K562 (cell line): ENCODE data around the gene DCST1. TPM values are rescaled to one million over a fixed set of nuclear protein-coding genes. Genes with fewer than 3 reads are reported as not detected.
A peak's percentile ranks its signal among the peaks of the same experiment; 100 is the strongest.

ENCODE experiments used
- ASH1L ChIP-seq: fragments of 450-650 bp; IDR thresholded peaks from 2 replicates; pipeline ENCODE4 v1.6.1; 2018; ENCODE audit warnings: borderline replicate concordance, mild to moderate bottlenecking, low read depth; ENCODE audit not compliant: partially characterized antibody
- CREB1 ChIP-seq, 2 experiments: sonication (generic) in 1 of 2; formaldehyde crosslinking in 1 of 2; IDR thresholded peaks; 2 replicates each; pipeline versions ENCODE4 v1.6.1 to v1.8.0; 2012 to 2022; ENCODE audit warnings: inconsistent platforms in 1 of 2, mild to moderate bottlenecking in 1 of 2, missing genetic modification reagents in 1 of 2, moderate library complexity in 1 of 2
- ID3 ChIP-seq, 2 experiments: fragments of 250-450 bp in 1 of 2; fragments of 450-650 bp in 1 of 2; sonication (Bioruptor Pico) in 1 of 2; IDR thresholded peaks; 2 replicates each; pipeline versions ENCODE4 v1.6.1 to v1.8.0; 2016 to 2021; ENCODE audit warnings: mild to moderate bottlenecking in 2 of 2, moderate library complexity in 2 of 2, missing compliant biosample characterization in 1 of 2, missing genetic modification characterization in 1 of 2
- LCOR ChIP-seq: sonication (generic); formaldehyde crosslinking; IDR thresholded peaks from 2 replicates; pipeline ENCODE4 v1.8.0; 2022; ENCODE audit warnings: mild to moderate bottlenecking, missing genetic modification reagents
- NFYB ChIP-seq: IDR thresholded peaks from 2 replicates; pipeline ENCODE4 v1.6.1; 2011; ENCODE audit warnings: mild to moderate bottlenecking, moderate library complexity; ENCODE audit not compliant: insufficient read length; ENCODE audit errors: extremely low read depth
- REST ChIP-seq, 2 experiments: fragments of 450-650 bp; formaldehyde crosslinking in 1 of 2; IDR thresholded peaks; 2 replicates each; pipeline versions ENCODE4 v1.4.0 to v1.6.1; 2014 to 2020; ENCODE audit warnings: mild to moderate bottlenecking in 2 of 2, borderline replicate concordance in 1 of 2, low read depth in 1 of 2
- YY1 ChIP-seq, 3 experiments: IDR thresholded peaks; 2 replicates each; pipeline ENCODE4 v1.6.1; 2011; ENCODE audit warnings: low read length in 2 of 3, mild to moderate bottlenecking in 2 of 3, moderate library complexity in 2 of 3, borderline replicate concordance in 1 of 3, control low read depth in 1 of 3, low read depth in 1 of 3; ENCODE audit not compliant: insufficient read depth in 3 of 3, insufficient replicate concordance in 2 of 3, control insufficient read depth in 1 of 3, insufficient read length in 1 of 3; ENCODE audit errors: extremely low read depth in 1 of 3
- ZBTB1 ChIP-seq: sonication (generic); formaldehyde crosslinking; IDR thresholded peaks from 2 replicates; pipeline ENCODE4 v1.8.1; 2023; ENCODE audit warnings: missing genetic modification reagents, low read depth, mild to moderate bottlenecking, borderline replicate concordance
- ZFX ChIP-seq: sonication (generic); formaldehyde crosslinking; IDR thresholded peaks from 2 replicates; pipeline ENCODE4 v1.8.0; 2022; ENCODE audit warnings: mild to moderate bottlenecking, missing genetic modification reagents, moderate library complexity
- ZNF431 ChIP-seq: sonication (generic); formaldehyde crosslinking; IDR thresholded peaks from 2 replicates; pipeline ENCODE4 v1.8.0; 2022; ENCODE audit warnings: mild to moderate bottlenecking, missing genetic modification reagents
- ZNF766 ChIP-seq: fragments of 200-800 bp; sonication (Bioruptor generic); conservative IDR thresholded peaks from 2 replicates; pipeline ENCODE4 v1.6.1; 2016; ENCODE audit warnings: missing genetic modification characterization, missing compliant biosample characterization
- polyA plus RNA-seq, 8 experiments: library from polyadenylated mRNA; depleted of rRNA in 4 of 8; stranded (reverse) in 5 of 8; unstranded in 3 of 8; fragments of >200 nt; fragmentation: Nextera tagmentation in 2 of 8; fragmentation: Illumina TruSeq in 1 of 8; extraction: Ambion mirVana in 2 of 8; extraction: Trizol in 1 of 8; gene quantifications; 2 replicates each; pipeline versions ENCODE4 v1.2.1 to v1.2.3, GENCODE V29; 2011 to 2014; ENCODE audit warnings: inconsistent platforms in 1 of 8, missing spikeins in 1 of 8
- total RNA-seq, 7 experiments: library from RNA; depleted of rRNA in 6 of 7; stranded (reverse); fragments of >200 nt in 6 of 7; fragmentation: Illumina TruSeq in 2 of 7; extraction: Trizol in 2 of 7; gene quantifications; 2 replicates each; pipeline versions ENCODE4 v1.2.1 to v1.2.3, GENCODE V29; 2011 to 2021; ENCODE audit warnings: low replicate concordance in 1 of 7
- TF ChIP-seq, protein P1 (sequence below), 2 experiments: fragments of 200-800 bp in 1 of 2; sonication (Bioruptor generic) in 1 of 2; sonication (generic) in 1 of 2; formaldehyde crosslinking in 1 of 2; IDR thresholded peaks in 1 of 2; conservative IDR thresholded peaks in 1 of 2; 2 replicates each; pipeline versions ENCODE4 v1.5.0 to v1.6.1; 2016 to 2020; ENCODE audit warnings: missing compliant biosample characterization in 1 of 2, missing genetic modification characterization in 1 of 2, missing genetic modification reagents in 1 of 2

Gene DCST1
- total and polyA plus RNA-seq, 9 of the 15 experiments (the other 6 are each of a cell fraction or from before 2014, with no cell fraction given), result not detected

DNA sequence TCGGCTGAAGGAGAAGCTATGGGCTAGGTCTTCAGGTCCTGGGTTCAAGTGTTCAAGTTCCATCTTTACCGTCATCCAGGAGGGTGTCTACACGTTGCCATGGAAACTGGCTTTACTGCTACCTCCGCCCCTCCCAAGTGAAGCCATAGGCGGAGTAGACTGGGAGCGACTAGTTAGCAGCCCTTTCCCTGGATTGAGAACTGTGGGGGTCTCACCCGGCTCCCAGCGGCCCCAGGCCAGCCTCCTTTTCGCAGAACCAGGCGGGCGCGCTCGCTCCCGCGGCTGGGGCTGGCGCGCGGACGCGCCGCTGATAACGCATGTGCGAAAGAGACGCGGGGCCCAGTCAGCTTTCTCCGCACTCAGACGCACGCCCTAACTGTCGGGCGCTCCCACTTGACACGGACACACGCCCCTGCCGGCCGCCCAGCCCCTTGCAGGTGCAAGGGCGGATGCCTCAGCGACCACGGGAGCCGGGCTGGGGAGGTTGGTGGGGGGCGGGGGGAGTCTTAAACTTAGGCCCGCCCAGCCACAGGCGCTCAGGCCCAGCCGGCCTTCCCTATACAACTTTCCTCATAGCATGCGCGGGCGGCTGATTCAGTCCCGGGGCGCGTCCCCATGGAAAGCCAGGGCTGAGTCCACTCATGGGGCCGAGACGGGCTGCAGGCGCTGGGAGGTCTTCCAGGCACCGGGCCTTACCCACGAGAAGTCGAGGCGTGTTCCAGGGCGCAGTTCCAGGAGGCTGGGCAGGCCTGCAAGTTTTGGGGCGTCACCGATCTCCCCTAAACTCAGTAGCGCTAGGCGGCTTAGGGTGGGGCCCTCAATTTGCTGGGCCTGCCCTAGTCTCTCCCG lies 37.3 kb downstream of the DCST1 start (continued):
- TF ChIP-seq ZBTB1 (no peak), REST (IDR thresholded peaks at IDR 0.05; ENCODE audit: borderline replicate concordance) (0 out of 2 replicates have a peak, but pooled peaks have one; percentile 6), REST (CRISPR knock-in tag; IDR thresholded peaks at IDR 0.05; ENCODE audit: low read depth) (no peak), YY1 (IDR thresholded peaks at IDR 0.05; ENCODE audit: borderline replicate concordance in 1 of 3, control insufficient read depth in 1 of 3, extremely low read depth in 1 of 3, insufficient read depth in 3 of 3, insufficient read length in 1 of 3, insufficient replicate concordance in 2 of 3, low read depth in 1 of 3, low read length in 2 of 3) (peak in 1 of 3 experiments; percentile 12), ID3 (CRISPR knock-in tag; IDR thresholded peaks at IDR 0.05) (no peak), ID3 (tag; IDR thresholded peaks at IDR 0.05) (no peak), ZNF766 (CRISPR knock-in tag) (0 out of 2 replicates have a peak, but pooled peaks have one; percentile 47), ZFX (CRISPR knock-in tag) (peak; percentile 86), NFYB (peak; percentile 4), LCOR (CRISPR knock-in tag) (0 out of 2 replicates have a peak, but pooled peaks have one; percentile 39), ZNF431 (CRISPR knock-in tag) (peak; percentile 83), ASH1L (no peak), CREB1 (IDR thresholded peaks at IDR 0.05) (peak; percentile 63), CREB1 (CRISPR knock-in tag; IDR thresholded peaks at IDR 0.05) (peak; percentile 85)
- TF ChIP-seq, protein P1, sequence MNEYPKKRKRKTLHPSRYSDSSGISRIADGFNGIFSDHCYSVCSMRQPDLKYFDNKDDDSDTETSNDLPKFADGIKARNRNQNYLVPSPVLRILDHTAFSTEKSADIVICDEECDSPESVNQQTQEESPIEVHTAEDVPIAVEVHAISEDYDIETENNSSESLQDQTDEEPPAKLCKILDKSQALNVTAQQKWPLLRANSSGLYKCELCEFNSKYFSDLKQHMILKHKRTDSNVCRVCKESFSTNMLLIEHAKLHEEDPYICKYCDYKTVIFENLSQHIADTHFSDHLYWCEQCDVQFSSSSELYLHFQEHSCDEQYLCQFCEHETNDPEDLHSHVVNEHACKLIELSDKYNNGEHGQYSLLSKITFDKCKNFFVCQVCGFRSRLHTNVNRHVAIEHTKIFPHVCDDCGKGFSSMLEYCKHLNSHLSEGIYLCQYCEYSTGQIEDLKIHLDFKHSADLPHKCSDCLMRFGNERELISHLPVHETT (CRISPR knock-in tag; conservative IDR thresholded peaks at IDR 0.05 in 1 of 2, IDR thresholded peaks at IDR 0.05 in 1 of 2), result peak in 1 of 2 experiments; percentile 63; a peak in 1 of 4 replicates
